ENCODE measurements around the gene TRABD2B.

The TRABD2B gene

GRCh38 chr1:47756411-47756810 lies 240.8 kb downstream of the TRABD2B start:
- DNase-seq (ENCODE audit: insufficient read length, low spot score) (no peak), FAIRE-seq (no peak)
- no peak for TF ChIP-seq CTCF (IDR thresholded peaks at IDR 0.05; ENCODE audit: insufficient read depth, missing control alignments)

GRCh38 chr1:47756006-47756405 lies 241.2 kb downstream of the TRABD2B start:
- DNase-seq (ENCODE audit: insufficient read length, low spot score) = no peak
- no peak for FAIRE-seq
- no peak for TF ChIP-seq CTCF (IDR thresholded peaks at IDR 0.05; ENCODE audit: insufficient read depth, missing control alignments)

GRCh38 chr1:47755101-47755990 lies 241.8 kb downstream of the TRABD2B start:
- DNase-seq (ENCODE audit: insufficient read length, low spot score) (no peak), FAIRE-seq (no peak)
- TF ChIP-seq CTCF (IDR thresholded peaks at IDR 0.05; ENCODE audit: insufficient read depth, missing control alignments) = peak; percentile 42

GRCh38 chr1:47754221-47754620 lies 243.0 kb downstream of the TRABD2B start:
- FAIRE-seq (no peak), DNase-seq (ENCODE audit: insufficient read length, low spot score) (no peak)
- TF ChIP-seq CTCF (IDR thresholded peaks at IDR 0.05; ENCODE audit: insufficient read depth, missing control alignments) = no peak

GRCh38 chr1:47753808-47754207 lies 243.4 kb downstream of the TRABD2B start:
- FAIRE-seq = no peak
- no peak for DNase-seq (ENCODE audit: insufficient read length, low spot score)
- no peak for TF ChIP-seq CTCF (IDR thresholded peaks at IDR 0.05; ENCODE audit: insufficient read depth, missing control alignments)

GRCh38 chr1:47752559-47752958 lies 244.6 kb downstream of the TRABD2B start:
- FAIRE-seq = no peak
- no peak for DNase-seq (ENCODE audit: insufficient read length, low spot score)
- TF ChIP-seq CTCF (IDR thresholded peaks at IDR 0.05; ENCODE audit: insufficient read depth, missing control alignments) = no peak

- no peak for TF ChIP-seq CTCF (IDR thresholded peaks at IDR 0.05; ENCODE audit: insufficient read depth, missing control alignments)
- no peak for FAIRE-seq
- DNase-seq (ENCODE audit: insufficient read length, low spot score) = no peak
Observed at GRCh38 chr1:47751996-47752451, 245.2 kb downstream of the TRABD2B start.

All from D721Med (cell line).